ENCODE results near the gene PTK7.
"Not testable (repeated sequence)": the region's sequence is repeated elsewhere in the genome, so short reads cannot be mapped to it uniquely, and the experiment has no call there.

PTK7 gene

GRCh38 chr6:43125119-43125518 is 49.0 kb downstream of the PTK7 start:
- DNase-seq, result no peak
- Histone ChIP-seq H3K27me3 (replicated peaks; ENCODE audit: control insufficient read depth, insufficient read depth, low read length, poor library complexity, severe bottlenecking) (no peaks in the 10 kb centered on the region), H3K4me1 (ENCODE audit: control insufficient read depth, insufficient read depth, low read length, poor library complexity, severe bottlenecking) (no peaks in the 10 kb centered on the region), H3K9me3 (ENCODE audit: control insufficient read depth, low read length) (no peaks in the 10 kb centered on the region), H3K36me3 (ENCODE audit: control insufficient read depth, insufficient read depth, low read length) (no peaks in the 10 kb centered on the region), H3K4me3 (ENCODE audit: insufficient read depth, low read depth, low read length, poor library complexity, severe bottlenecking) (no peak overlapping the region), H3K27ac (ENCODE audit: insufficient read depth, low read length, poor library complexity, severe bottlenecking) (no peak overlapping the region)

GRCh38 chr6:43125555-43125954 is 49.4 kb downstream of the PTK7 start:
- Histone ChIP-seq H3K9me3 (ENCODE audit: control insufficient read depth, low read length) (no peaks in the 10 kb centered on the region), H3K27ac (ENCODE audit: insufficient read depth, low read length, poor library complexity, severe bottlenecking) (no peak overlapping the region), H3K27me3 (replicated peaks; ENCODE audit: control insufficient read depth, insufficient read depth, low read length, poor library complexity, severe bottlenecking) (no peaks in the 10 kb centered on the region), H3K36me3 (ENCODE audit: control insufficient read depth, insufficient read depth, low read length) (no peaks in the 10 kb centered on the region), H3K4me1 (ENCODE audit: control insufficient read depth, insufficient read depth, low read length, poor library complexity, severe bottlenecking) (no peaks in the 10 kb centered on the region), H3K4me3 (ENCODE audit: insufficient read depth, low read depth, low read length, poor library complexity, severe bottlenecking) (no peak overlapping the region)
- no peak for DNase-seq

GRCh38 chr6:43127180-43127579 is 51.1 kb downstream of the PTK7 start:
- H3K36me3 ChIP-seq (ENCODE audit: control insufficient read depth, insufficient read depth, low read length), result no peaks in the 10 kb centered on the region
- H3K27ac ChIP-seq (ENCODE audit: insufficient read depth, low read length, poor library complexity, severe bottlenecking), result no peak overlapping the region
- no peak for DNase-seq
- no peak overlapping the region for H3K4me3 ChIP-seq (ENCODE audit: insufficient read depth, low read depth, low read length, poor library complexity, severe bottlenecking)
- no peaks in the 10 kb centered on the region for H3K9me3 ChIP-seq (ENCODE audit: control insufficient read depth, low read length)
- H3K27me3 ChIP-seq (replicated peaks; ENCODE audit: control insufficient read depth, insufficient read depth, low read length, poor library complexity, severe bottlenecking), result no peaks in the 10 kb centered on the region
- no peaks in the 10 kb centered on the region for H3K4me1 ChIP-seq (ENCODE audit: control insufficient read depth, insufficient read depth, low read length, poor library complexity, severe bottlenecking)

GRCh38 chr6:43127877-43128276 is 51.8 kb downstream of the PTK7 start:
- Histone ChIP-seq H3K4me3 (ENCODE audit: insufficient read depth, low read depth, low read length, poor library complexity, severe bottlenecking) (no peak overlapping the region), H3K27ac (ENCODE audit: insufficient read depth, low read length, poor library complexity, severe bottlenecking) (no peak overlapping the region), H3K36me3 (ENCODE audit: control insufficient read depth, insufficient read depth, low read length) (no peaks in the 10 kb centered on the region), H3K27me3 (replicated peaks; ENCODE audit: control insufficient read depth, insufficient read depth, low read length, poor library complexity, severe bottlenecking) (no peaks in the 10 kb centered on the region), H3K9me3 (ENCODE audit: control insufficient read depth, low read length) (no peaks in the 10 kb centered on the region), H3K4me1 (ENCODE audit: control insufficient read depth, insufficient read depth, low read length, poor library complexity, severe bottlenecking) (no peaks in the 10 kb centered on the region)
- DNase-seq, result no peak

- no peak overlapping the region for H3K27ac ChIP-seq (ENCODE audit: insufficient read depth, low read length, poor library complexity, severe bottlenecking)
- H3K4me3 ChIP-seq (ENCODE audit: insufficient read depth, low read depth, low read length, poor library complexity, severe bottlenecking), result no peak overlapping the region
- H3K4me1 ChIP-seq (ENCODE audit: control insufficient read depth, insufficient read depth, low read length, poor library complexity, severe bottlenecking), result no peaks in the 10 kb centered on the region
- no peaks in the 10 kb centered on the region for H3K27me3 ChIP-seq (replicated peaks; ENCODE audit: control insufficient read depth, insufficient read depth, low read length, poor library complexity, severe bottlenecking)
- no peaks in the 10 kb centered on the region for H3K9me3 ChIP-seq (ENCODE audit: control insufficient read depth, low read length)
- no peak for DNase-seq
- H3K36me3 ChIP-seq (ENCODE audit: control insufficient read depth, insufficient read depth, low read length), result no peaks in the 10 kb centered on the region
These were observed 52.8 kb downstream of the PTK7 start for GRCh38 chr6:43128926-43129325.

GRCh38 chr6:43129434-43130194 is 53.5 kb downstream of the PTK7 start:
- H3K4me1 ChIP-seq (ENCODE audit: control insufficient read depth, insufficient read depth, low read length, poor library complexity, severe bottlenecking), result no peaks in the 10 kb centered on the region
- H3K36me3 ChIP-seq (ENCODE audit: control insufficient read depth, insufficient read depth, low read length), result no peaks in the 10 kb centered on the region
- no peak overlapping the region for H3K4me3 ChIP-seq (ENCODE audit: insufficient read depth, low read depth, low read length, poor library complexity, severe bottlenecking)
- H3K27me3 ChIP-seq (replicated peaks; ENCODE audit: control insufficient read depth, insufficient read depth, low read length, poor library complexity, severe bottlenecking), result no peaks in the 10 kb centered on the region
- DNase-seq, result no peak
- H3K9me3 ChIP-seq (ENCODE audit: control insufficient read depth, low read length), result no peaks in the 10 kb centered on the region
- no peak overlapping the region for H3K27ac ChIP-seq (ENCODE audit: insufficient read depth, low read length, poor library complexity, severe bottlenecking)

GRCh38 chr6:43130429-43130828 is 54.3 kb downstream of the PTK7 start:
- Histone ChIP-seq H3K36me3 (ENCODE audit: control insufficient read depth, insufficient read depth, low read length) (no peaks in the 10 kb centered on the region), H3K27ac (ENCODE audit: insufficient read depth, low read length, poor library complexity, severe bottlenecking) (no peak overlapping the region), H3K4me1 (ENCODE audit: control insufficient read depth, insufficient read depth, low read length, poor library complexity, severe bottlenecking) (no peaks in the 10 kb centered on the region), H3K4me3 (ENCODE audit: insufficient read depth, low read depth, low read length, poor library complexity, severe bottlenecking) (no peak overlapping the region), H3K9me3 (ENCODE audit: control insufficient read depth, low read length) (no peaks in the 10 kb centered on the region), H3K27me3 (replicated peaks; ENCODE audit: control insufficient read depth, insufficient read depth, low read length, poor library complexity, severe bottlenecking) (no peaks in the 10 kb centered on the region)
- no peak for DNase-seq

GRCh38 chr6:43131379-43131778 is 55.3 kb downstream of the PTK7 start:
- not testable (repeated sequence) for DNase-seq; H3K4me1 ChIP-seq (ENCODE audit: control insufficient read depth, insufficient read depth, low read length, poor library complexity, severe bottlenecking); H3K27ac ChIP-seq (ENCODE audit: insufficient read depth, low read length, poor library complexity, severe bottlenecking); H3K27me3 ChIP-seq (replicated peaks; ENCODE audit: control insufficient read depth, insufficient read depth, low read length, poor library complexity, severe bottlenecking); H3K36me3 ChIP-seq (ENCODE audit: control insufficient read depth, insufficient read depth, low read length); H3K9me3 ChIP-seq (ENCODE audit: control insufficient read depth, low read length); H3K4me3 ChIP-seq (ENCODE audit: insufficient read depth, low read depth, low read length, poor library complexity, severe bottlenecking)

GRCh38 chr6:43138267-43138666 is 62.2 kb downstream of the PTK7 start:
- H3K4me1 ChIP-seq (ENCODE audit: control insufficient read depth, insufficient read depth, low read length, poor library complexity, severe bottlenecking), result no peaks in the 10 kb centered on the region
- no peak overlapping the region for H3K4me3 ChIP-seq (ENCODE audit: insufficient read depth, low read depth, low read length, poor library complexity, severe bottlenecking)
- H3K27me3 ChIP-seq (replicated peaks; ENCODE audit: control insufficient read depth, insufficient read depth, low read length, poor library complexity, severe bottlenecking), result no peaks in the 10 kb centered on the region
- H3K36me3 ChIP-seq (ENCODE audit: control insufficient read depth, insufficient read depth, low read length), result no peaks in the 10 kb centered on the region
- DNase-seq, result no peak
- no peaks in the 10 kb centered on the region for H3K9me3 ChIP-seq (ENCODE audit: control insufficient read depth, low read length)
- no peak overlapping the region for H3K27ac ChIP-seq (ENCODE audit: insufficient read depth, low read length, poor library complexity, severe bottlenecking)

- H3K4me3 ChIP-seq (ENCODE audit: insufficient read depth, low read depth, low read length, poor library complexity, severe bottlenecking); H3K9me3 ChIP-seq (ENCODE audit: control insufficient read depth, low read length); H3K27me3 ChIP-seq (replicated peaks; ENCODE audit: control insufficient read depth, insufficient read depth, low read length, poor library complexity, severe bottlenecking); H3K27ac ChIP-seq (ENCODE audit: insufficient read depth, low read length, poor library complexity, severe bottlenecking); DNase-seq; H3K4me1 ChIP-seq (ENCODE audit: control insufficient read depth, insufficient read depth, low read length, poor library complexity, severe bottlenecking); H3K36me3 ChIP-seq (ENCODE audit: control insufficient read depth, insufficient read depth, low read length): not testable (repeated sequence)
These were observed 63.9 kb downstream of the PTK7 start for GRCh38 chr6:43139973-43140372.

Data from effector memory CD4-positive, alpha-beta T cell (primary cell).